Right lobe of liver (tissue), 6 donors: ENCODE data around the gene CREB5. TPM values are rescaled to one million over a fixed set of nuclear protein-coding genes. Genes with fewer than 3 reads are reported as not detected.

Experiments
- ATAC-seq, 4 donors: fragments of 200-7000 bp; cut with Tn5 transposase; one replicate each; pipeline ENCODE4 v1.9.1; 2020; ENCODE audit warnings: mild to moderate bottlenecking in 4 of 4, moderate library complexity in 4 of 4
- DNase-seq, 3 donors: peaks; one replicate each; pipeline ENCODE4 v3.0.0-alpha.2; 2020
- H3K27ac ChIP-seq, 3 donors: fragments of 200-600 bp; one replicate each; pipeline ENCODE4 v1.8.0; 2022
- H3K27me3 ChIP-seq, 2 donors: fragments of 200-600 bp; one replicate each; pipeline ENCODE4 v1.8.0; 2022
- H3K36me3 ChIP-seq, 4 donors: fragments of 200-600 bp; sonication (generic) in 1 of 4; one replicate each; pipeline versions ENCODE4 v1.5.1 to v1.8.0; 2017 to 2022; ENCODE audit warnings: control low read depth in 1 of 4
- H3K4me1 ChIP-seq, 4 donors: fragments of 200-600 bp; sonication (generic) in 1 of 4; one replicate each; pipeline versions ENCODE4 v1.5.1 to v1.8.0; 2017 to 2022; ENCODE audit warnings: control low read depth in 1 of 4
- H3K4me3 ChIP-seq, 3 donors: fragments of 200-600 bp; one replicate each; pipeline ENCODE4 v1.8.0; 2022
- H3K9me3 ChIP-seq, 4 donors: fragments of 200-600 bp; sonication (generic) in 1 of 4; one replicate each; pipeline versions ENCODE4 v1.5.1 to v1.8.0; 2017 to 2022; ENCODE audit warnings: control low read depth in 1 of 4
- CTCF ChIP-seq, 4 donors: fragments of 200-600 bp in 3 of 4; fragments of 450-650 bp in 1 of 4; IDR thresholded peaks; one replicate each; pipeline versions ENCODE4 v1.5.1 to v1.8.0; 2016 to 2022; ENCODE audit warnings: antibody characterized with exemption in 4 of 4, mild to moderate bottlenecking in 2 of 4
- POLR2A ChIP-seq: fragments of 450-650 bp; IDR thresholded peaks from one replicate; pipeline ENCODE4 v1.6.1; 2017; ENCODE audit warnings: antibody characterized with exemption, mild to moderate bottlenecking
- WGBS: methylation state at CpG from one replicate; pipeline ENCODE4 v1.1.6; 2018; ENCODE audit warnings: low coverage, low lambda C conversion rate; ENCODE audit not compliant: insufficient coverage; ENCODE audit errors: missing lambda C conversion rate; 5-methylcytosine and 5-hydroxymethylcytosine counted together
- intact Hi-C, 2 donors: fragments of 100-400 bp; cut with DNase I; formaldehyde crosslinking; loops; one replicate each; pipeline versions ENCODE4 v1.11.2 to v1.14.1; 2022
- total RNA-seq, 6 experiments: library from RNA; depleted of rRNA in 2 of 6; stranded (reverse); fragments of >200 nt in 2 of 6; fragmentation: NEBNext Ultra II Directional in 3 of 6; extraction: Animal tissue kit (Norgen Biotek cat#: 25700) in 3 of 6; gene quantifications; one replicate each; pipeline versions ENCODE4 v1.1.0 to v1.2.4, GENCODE V29; 2016 to 2023
- donor health status: DM: no; HTN: yes; CAD: no.
- donor health status: DM: no; HTN: no; CAD: no.
- donor health status: DM: no; HTN: no; CAD: no.
- donor health status: DM: no; HTN: yes; CAD: no.
- donor health status: DM: no; HTN: yes; CAD: no.

CREB5 gene
- total RNA-seq, 6 experiments from 2014 or later, result 0.48 to 6.3 (median 1.4) TPM

DNA sequence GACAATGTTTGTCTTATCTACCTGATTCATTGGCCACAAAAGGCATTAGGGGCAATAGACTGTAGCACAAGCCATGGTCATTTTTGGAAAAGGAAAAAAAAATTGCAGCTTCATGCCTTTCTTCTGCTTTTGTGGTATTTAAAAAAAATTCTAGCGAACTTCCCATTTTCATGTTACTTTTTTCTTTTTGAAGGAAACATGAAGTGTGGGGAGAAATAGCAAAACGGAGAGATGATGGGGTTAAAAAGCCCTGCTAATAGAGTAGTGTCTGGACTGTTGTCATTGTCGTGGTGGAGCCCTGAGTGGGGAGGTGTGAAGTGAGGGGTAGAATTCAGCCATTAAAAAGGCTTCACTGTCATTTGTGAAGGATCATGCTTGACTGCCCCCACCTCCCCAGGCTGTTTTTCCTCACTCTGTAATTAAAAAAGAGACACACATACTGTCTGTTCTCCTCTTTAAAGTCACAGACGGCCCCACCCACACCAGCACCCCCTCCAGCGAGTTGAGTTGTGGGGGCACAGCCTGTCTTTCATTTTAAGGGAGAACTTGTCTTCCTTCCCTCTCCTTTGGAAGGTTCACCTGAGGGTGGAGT lies 272.4 kb downstream of the CREB5 start:
- Histone ChIP-seq H3K9me3 (no peaks in the 10 kb centered on the region), H3K4me3 (no peak overlapping the region), H3K27me3 (peaks cover 0 to 6% of the 10 kb centered on the region in 2 donors), H3K36me3 (no peaks in the 10 kb centered on the region), H3K4me1 (peaks cover 0 to 7% (median 0%) of the 10 kb centered on the region in 4 donors), H3K27ac (peak overlapping the region in 2 of 3 donors; percentile 8 to 43)
- intact Hi-C loops, result no loop called here
- DNase-seq (no peak), ATAC-seq (no peak)
- no peak for TF ChIP-seq POLR2A
- TF ChIP-seq CTCF (IDR thresholded peaks at IDR 0.05), result no peak
- 28% methylated on average over 5 of the region's 5 CpGs for WGBS

DNA sequence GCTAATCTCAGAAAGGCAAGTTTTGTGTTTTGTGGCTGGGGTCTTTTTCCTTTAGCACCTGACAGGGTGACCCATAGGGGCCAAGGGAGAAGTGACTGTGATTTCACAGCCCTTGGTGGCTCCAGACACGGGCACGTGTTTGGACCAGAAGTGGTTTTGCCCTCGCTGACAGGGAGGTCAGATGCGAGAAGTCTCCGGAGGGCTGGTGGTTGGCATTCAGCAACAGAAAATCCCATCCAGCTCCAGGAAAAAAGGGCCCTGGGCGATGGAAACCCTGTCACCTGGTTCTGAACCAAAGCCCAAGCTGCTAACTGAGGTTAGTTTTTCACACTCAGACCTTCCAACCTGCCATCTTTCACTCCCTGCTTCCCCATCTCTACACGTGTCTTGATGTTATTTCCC lies 272.9 kb downstream of the CREB5 start:
- H3K27ac ChIP-seq, result peak overlapping the region in 2 of 3 donors; percentile 43 to 51
- DNase-seq, result peak in 2 of 3 donors; percentile 31 to 56

DNA sequence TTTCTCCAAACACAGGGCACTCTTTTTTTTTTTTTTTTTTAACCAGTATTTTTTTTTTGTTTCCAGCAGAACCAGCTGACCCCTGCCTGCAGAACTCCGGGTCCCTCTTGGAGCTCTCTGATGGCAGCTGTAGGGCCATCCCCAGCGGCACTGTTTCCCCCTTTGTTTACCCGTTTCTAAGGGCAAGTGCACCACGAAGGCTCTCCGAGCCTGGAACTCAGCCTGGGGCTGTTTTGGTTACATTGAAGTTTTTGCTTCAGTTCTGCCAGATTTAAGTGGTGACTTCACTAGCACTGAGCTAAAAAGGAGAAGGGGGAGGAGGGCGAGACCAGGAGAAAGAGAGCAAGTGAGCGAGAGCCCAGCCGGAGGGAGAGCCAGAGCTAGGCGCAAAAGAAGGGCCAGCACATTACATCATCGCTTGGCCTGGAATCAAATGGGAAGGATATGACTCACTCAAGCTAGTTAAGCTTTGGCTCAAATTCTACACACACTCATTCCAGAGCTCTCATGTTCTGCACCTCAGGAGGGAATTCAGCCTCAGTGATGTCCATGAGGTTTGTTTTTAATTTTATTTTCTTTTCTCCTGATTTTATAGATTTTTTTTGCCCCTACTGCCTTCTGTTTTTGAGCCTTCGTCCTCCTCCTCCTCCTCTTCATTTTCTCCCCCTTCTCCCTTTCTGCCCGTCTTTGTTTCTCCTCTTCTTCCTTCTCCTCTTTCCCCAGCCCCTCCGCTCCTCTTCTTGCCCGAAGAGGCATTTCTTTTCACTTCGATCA lies 273.5 kb downstream of the CREB5 start:
- intact Hi-C loops, result no loop called here

More for the DNA sequence above, 272.9 kb downstream of the CREB5 start:
- Histone ChIP-seq H3K4me1 (peaks cover 0 to 7% (median 0%) of the 10 kb centered on the region in 4 donors), H3K27me3 (peaks cover 0 to 6% of the 10 kb centered on the region in 2 donors), H3K9me3 (no peaks in the 10 kb centered on the region), H3K4me3 (no peak overlapping the region), H3K36me3 (no peaks in the 10 kb centered on the region)
- no peak for TF ChIP-seq CTCF (IDR thresholded peaks at IDR 0.05)
- no peak for TF ChIP-seq POLR2A
- intact Hi-C loops, result no loop called here
- WGBS, result 0% methylated on average over 1 of the region's 7 CpGs
- ATAC-seq, result peak in 3 of 4 donors; percentile 2 to 20 (median 4)

DNA sequence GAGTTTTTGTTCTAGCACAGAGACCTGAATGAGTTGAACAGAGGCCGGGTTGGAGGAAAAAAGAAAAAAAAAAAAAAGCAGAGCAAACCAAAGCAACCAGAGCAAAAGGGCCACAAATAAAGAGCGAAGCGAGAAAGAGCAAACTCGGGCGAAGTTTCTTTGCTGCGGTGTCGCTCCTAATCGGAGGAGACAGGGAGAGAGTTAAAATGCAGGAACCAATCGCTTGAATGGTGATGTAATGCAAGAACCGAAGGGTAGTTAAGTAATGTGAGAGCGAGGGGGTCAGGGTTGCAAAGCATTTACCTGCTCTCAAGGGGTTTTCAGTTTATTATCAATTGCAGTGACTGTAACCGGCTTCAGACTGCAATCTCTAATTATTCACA lies 274.1 kb downstream of the CREB5 start:
- Histone ChIP-seq H3K27me3 (peaks cover 0 to 6% of the 10 kb centered on the region in 2 donors), H3K36me3 (no peaks in the 10 kb centered on the region), H3K9me3 (no peaks in the 10 kb centered on the region), H3K4me1 (peaks cover 0 to 7% (median 0%) of the 10 kb centered on the region in 4 donors), H3K27ac (peak overlapping the region; percentile 27 to 51 (median 36)), H3K4me3 (peak overlapping the region; percentile 7 to 27 (median 17))
- intact Hi-C loops, result no loop called here
- ATAC-seq (peak in 1 of 4 donors; percentile 40), DNase-seq (no peak)
- TF ChIP-seq CTCF (IDR thresholded peaks at IDR 0.05), result no peak
- TF ChIP-seq POLR2A, result no peak
- 7% methylated on average over 12 of the region's 12 CpGs for WGBS

More for the DNA sequence above, 273.5 kb downstream of the CREB5 start:
- Histone ChIP-seq H3K36me3 (no peaks in the 10 kb centered on the region), H3K4me3 (peak overlapping the region; percentile 7 to 27 (median 17)), H3K27ac (peak overlapping the region; percentile 27 to 51 (median 43)), H3K4me1 (peaks cover 0 to 7% (median 0%) of the 10 kb centered on the region in 4 donors), H3K27me3 (peaks cover 0 to 6% of the 10 kb centered on the region in 2 donors), H3K9me3 (no peaks in the 10 kb centered on the region)
- TF ChIP-seq CTCF (IDR thresholded peaks at IDR 0.05) (no peak), POLR2A (peak; percentile 78)
- peak; percentile 77 to 91 (median 80) for DNase-seq
- peak; percentile 94 to 97 (median 96) for ATAC-seq
- 10% methylated on average over 15 of the region's 15 CpGs for WGBS
